Epithelial cell of esophagus (primary cell): ENCODE results near the gene DBN1.

Experiments
- DNase-seq: peaks from one replicate; pipeline ENCODE4 v3.0.0; 2010; ENCODE audit warnings: low read depth
- H3K4me3 ChIP-seq: 2 replicates; pipeline ENCODE4 v1.5.1; 2011; ENCODE audit warnings: mild to moderate bottlenecking, low read length, control low read depth
- TF ChIP-seq, protein P1 (sequence below): IDR thresholded peaks from 2 replicates; pipeline ENCODE4 v1.5.1; 2011; ENCODE audit warnings: low read depth, mild to moderate bottlenecking, low read length, control low read depth, inconsistent platforms; ENCODE audit not compliant: insufficient read depth; ENCODE audit errors: missing control alignments

Gene DBN1

DNA sequence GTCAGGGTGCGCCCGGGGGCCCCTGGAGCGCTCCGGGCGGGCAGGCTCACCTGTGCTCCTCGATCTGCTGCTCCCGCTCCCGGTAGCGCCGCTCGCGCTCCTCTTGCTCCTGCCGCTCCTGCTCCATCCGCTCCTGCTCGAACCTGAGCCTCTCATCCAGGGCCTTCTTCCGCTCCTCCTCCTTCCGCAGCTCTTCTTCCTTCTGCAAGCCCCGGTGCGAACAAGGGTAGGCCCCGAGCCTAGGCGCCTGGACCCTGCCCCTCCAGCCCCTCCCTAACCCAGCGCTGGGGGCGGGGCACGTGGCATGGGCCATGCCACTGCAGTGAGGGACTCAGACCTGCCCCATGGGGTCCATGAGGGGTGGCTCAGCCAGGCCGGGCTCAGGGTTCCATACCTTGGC is 6.6 kb downstream of the DBN1 start:
- DNase-seq: no peak
- TF ChIP-seq, protein P1, sequence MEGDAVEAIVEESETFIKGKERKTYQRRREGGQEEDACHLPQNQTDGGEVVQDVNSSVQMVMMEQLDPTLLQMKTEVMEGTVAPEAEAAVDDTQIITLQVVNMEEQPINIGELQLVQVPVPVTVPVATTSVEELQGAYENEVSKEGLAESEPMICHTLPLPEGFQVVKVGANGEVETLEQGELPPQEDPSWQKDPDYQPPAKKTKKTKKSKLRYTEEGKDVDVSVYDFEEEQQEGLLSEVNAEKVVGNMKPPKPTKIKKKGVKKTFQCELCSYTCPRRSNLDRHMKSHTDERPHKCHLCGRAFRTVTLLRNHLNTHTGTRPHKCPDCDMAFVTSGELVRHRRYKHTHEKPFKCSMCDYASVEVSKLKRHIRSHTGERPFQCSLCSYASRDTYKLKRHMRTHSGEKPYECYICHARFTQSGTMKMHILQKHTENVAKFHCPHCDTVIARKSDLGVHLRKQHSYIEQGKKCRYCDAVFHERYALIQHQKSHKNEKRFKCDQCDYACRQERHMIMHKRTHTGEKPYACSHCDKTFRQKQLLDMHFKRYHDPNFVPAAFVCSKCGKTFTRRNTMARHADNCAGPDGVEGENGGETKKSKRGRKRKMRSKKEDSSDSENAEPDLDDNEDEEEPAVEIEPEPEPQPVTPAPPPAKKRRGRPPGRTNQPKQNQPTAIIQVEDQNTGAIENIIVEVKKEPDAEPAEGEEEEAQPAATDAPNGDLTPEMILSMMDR: no peak
- H3K4me3 ChIP-seq: no peak overlapping the region

GRCh38 chr5:177465044-177465443 is 8.4 kb downstream of the DBN1 start:
- TF ChIP-seq, protein P1: no peak
- H3K4me3 ChIP-seq: no peak overlapping the region
- DNase-seq: no peak

DNA sequence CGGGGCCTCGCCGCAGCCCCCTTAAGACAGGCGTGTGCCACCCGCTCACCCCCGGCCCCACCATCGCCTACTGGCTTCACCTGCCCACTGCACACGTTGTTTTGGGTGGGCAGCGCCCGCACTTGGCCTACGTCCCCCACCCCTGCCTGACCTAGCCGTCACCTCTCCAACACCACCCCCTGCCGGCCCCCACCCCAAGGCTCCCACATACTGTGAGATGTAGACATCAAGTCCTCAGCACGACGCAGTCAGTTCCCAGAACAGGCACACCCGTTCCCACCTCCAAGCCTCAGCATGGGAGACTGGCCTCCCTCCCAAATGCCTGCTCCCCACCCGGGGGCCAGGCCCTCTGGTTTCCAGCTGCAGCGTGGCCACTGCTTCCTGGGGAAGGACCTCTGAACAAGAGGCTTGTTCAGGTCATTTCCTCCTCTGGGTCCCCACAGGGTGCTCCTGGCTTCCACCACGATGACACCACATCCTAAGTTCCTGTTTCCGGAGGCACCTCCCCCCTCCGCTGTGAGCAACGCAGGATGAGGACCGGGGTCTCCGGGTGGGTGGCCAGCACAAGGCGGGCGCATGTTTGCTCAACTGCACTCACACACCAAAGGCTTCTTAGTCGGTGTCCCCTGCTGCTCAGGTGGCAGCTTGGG is 11.3 kb downstream of the DBN1 start:
- H3K4me3 ChIP-seq: no peak overlapping the region
- TF ChIP-seq, protein P1: no peak
- no peak for DNase-seq

GRCh38 chr5:177459819-177460628 is 13.4 kb downstream of the DBN1 start:
- TF ChIP-seq, protein P1: no peak
- H3K4me3 ChIP-seq: no peak overlapping the region
- no peak for DNase-seq

DNA sequence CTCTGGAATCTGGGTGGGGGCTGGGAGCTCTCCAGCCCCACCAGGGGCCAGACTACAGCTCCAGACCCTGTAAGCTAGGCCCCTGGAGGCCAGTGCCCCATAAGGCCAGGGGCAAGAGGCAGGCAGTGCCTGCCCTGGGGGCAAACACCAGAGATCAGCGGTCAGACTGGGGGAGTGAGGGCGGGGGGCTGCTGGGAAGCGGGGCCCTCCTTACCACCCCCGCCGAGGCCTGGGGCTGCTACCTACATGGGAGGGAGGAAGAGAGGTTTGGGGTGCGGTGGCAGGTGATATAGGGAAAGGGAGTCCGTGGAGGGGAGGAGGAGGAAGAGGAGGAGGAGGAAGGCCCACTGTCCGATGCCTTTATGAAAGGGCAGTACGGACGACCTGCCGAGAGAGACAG is 14.1 kb downstream of the DBN1 start:
- no peak overlapping the region for H3K4me3 ChIP-seq
- TF ChIP-seq, protein P1: no peak
- no peak for DNase-seq

- H3K4me3 ChIP-seq: no peak overlapping the region
- DNase-seq: no peak
- TF ChIP-seq, protein P1: no peak
Observed at GRCh38 chr5:177458912-177459350, 14.5 kb downstream of the DBN1 start.
